ENCODE measurements around the gene CTXN2.

DNA sequence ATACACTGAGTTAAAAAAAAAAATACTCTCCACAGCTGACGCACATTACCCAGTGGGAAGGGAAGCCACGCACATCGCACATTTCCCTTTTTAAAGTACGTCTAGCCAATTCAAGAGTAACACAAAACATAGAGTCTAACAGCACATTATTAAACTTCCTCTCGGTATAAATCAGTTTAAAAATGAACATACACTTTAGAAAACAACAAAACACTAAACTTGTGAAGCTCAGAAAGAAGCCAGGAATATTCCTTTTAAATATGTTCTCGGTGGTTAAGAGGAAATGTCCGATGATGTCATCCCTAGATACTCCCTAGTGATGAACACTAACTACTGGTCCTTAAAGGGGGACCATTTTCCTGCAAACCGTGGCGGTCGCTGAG lies 14.1 kb upstream of the CTXN2 start:
- TF ChIP-seq, protein P1, sequence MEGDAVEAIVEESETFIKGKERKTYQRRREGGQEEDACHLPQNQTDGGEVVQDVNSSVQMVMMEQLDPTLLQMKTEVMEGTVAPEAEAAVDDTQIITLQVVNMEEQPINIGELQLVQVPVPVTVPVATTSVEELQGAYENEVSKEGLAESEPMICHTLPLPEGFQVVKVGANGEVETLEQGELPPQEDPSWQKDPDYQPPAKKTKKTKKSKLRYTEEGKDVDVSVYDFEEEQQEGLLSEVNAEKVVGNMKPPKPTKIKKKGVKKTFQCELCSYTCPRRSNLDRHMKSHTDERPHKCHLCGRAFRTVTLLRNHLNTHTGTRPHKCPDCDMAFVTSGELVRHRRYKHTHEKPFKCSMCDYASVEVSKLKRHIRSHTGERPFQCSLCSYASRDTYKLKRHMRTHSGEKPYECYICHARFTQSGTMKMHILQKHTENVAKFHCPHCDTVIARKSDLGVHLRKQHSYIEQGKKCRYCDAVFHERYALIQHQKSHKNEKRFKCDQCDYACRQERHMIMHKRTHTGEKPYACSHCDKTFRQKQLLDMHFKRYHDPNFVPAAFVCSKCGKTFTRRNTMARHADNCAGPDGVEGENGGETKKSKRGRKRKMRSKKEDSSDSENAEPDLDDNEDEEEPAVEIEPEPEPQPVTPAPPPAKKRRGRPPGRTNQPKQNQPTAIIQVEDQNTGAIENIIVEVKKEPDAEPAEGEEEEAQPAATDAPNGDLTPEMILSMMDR (IDR thresholded peaks at IDR 0.05), result no peak
- TF ChIP-seq, protein P2, sequence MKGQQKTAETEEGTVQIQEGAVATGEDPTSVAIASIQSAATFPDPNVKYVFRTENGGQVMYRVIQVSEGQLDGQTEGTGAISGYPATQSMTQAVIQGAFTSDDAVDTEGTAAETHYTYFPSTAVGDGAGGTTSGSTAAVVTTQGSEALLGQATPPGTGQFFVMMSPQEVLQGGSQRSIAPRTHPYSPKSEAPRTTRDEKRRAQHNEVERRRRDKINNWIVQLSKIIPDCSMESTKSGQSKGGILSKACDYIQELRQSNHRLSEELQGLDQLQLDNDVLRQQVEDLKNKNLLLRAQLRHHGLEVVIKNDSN (CRISPR knock-in tag; IDR thresholded peaks at IDR 0.05), result no peak
